ENCODE measurements around the gene CDKN1C.

GRCh38 chr11:2846056-2846455, 39.5 kb downstream of the CDKN1C start:
- no peak for TF ChIP-seq FOXM1 (IDR thresholded peaks at IDR 0.05; ENCODE audit: borderline replicate concordance)
- TF ChIP-seq SP1 (IDR thresholded peaks at IDR 0.05) = no peak
- no peak for TF ChIP-seq SUZ12 (IDR thresholded peaks at IDR 0.05)
- TF ChIP-seq BHLHE40 (IDR thresholded peaks at IDR 0.05; ENCODE audit: borderline replicate concordance) = no peak
- no peak for TF ChIP-seq NFRKB (IDR thresholded peaks at IDR 0.05)

Data from HEK293T (cell line).